CD4-positive, alpha-beta T cell treated with Interleukin-2 at 100 ng/mL for 4 hours (primary cell): ENCODE measurements around the gene PANX2.

ENCODE experiments used
- DNase-seq: peaks from one replicate; pipeline ENCODE4 v3.0.0-alpha.2; 2020; ENCODE audit warnings: low spot score

The PANX2 gene

DNA sequence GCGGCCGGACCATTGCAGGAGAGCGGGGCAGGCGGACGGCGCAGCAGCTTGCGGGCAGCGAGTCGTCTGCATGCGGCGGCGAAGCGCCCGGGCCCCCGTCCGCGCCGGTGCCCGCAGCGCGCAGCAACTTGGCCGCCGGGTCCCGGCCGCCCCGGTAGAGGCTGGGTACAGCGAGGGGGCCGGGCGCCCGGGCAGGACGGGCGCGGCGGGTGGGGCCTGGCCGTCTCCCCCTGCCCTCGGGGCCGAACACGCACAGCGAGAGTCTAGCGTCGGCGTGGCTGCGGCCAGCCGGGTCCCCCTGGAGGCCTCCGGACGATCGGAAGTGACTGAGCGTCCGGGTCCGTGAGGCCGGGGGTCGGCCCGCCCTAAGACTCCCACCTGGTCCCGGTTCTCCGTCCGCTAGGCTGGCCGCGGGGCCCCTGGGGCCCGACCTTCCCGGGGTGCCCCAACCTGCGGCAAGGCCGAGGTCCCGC is 14.4 kb downstream of the PANX2 start:
- DNase-seq, result no peak

DNA sequence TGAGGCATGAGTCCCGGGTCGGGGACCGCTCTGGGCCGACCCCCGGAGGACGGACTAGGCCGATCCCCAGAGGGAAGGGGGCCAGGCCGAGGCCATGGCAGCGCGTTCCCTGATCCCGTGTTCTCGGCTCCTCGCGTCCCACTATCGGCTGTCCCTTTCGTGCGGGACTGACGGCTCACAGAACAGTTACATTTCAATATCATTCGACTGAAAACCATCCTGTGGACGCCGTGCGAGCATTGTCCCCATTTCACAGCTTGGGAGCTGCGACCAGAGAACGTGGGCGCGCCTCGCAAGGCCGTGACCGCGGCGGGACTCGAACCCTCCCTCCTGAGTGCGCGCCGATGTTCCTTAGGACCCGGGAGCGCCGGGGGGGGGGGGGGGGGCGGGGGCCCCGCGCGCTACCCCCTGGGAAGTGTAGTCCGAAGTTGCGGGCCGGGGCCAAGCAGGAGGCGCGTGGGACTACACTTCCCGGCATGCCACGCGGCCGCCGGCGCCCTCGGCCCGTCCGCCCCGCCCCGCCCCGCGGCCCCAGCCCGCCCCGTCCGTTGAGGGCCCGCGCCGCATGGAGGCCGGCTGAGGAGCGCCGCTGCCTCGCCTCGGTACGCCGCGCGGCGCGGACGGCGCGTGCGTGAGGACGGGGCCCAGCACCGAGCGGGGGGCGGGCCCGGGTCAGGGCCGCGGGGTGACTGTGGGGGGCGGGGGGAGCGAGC is 15.0 kb downstream of the PANX2 start, which contains the start of gene TRABD:
TSS of gene TRABD (plus strand) at position 539 of the 713 bp plus-strand sequence. CDS start 7,148 bp downstream, outside the sequence.
- DNase-seq, result peak; percentile 89

GRCh38 chr22:50186181-50186714 is 15.7 kb downstream of the PANX2 start:
- no peak for DNase-seq

DNA sequence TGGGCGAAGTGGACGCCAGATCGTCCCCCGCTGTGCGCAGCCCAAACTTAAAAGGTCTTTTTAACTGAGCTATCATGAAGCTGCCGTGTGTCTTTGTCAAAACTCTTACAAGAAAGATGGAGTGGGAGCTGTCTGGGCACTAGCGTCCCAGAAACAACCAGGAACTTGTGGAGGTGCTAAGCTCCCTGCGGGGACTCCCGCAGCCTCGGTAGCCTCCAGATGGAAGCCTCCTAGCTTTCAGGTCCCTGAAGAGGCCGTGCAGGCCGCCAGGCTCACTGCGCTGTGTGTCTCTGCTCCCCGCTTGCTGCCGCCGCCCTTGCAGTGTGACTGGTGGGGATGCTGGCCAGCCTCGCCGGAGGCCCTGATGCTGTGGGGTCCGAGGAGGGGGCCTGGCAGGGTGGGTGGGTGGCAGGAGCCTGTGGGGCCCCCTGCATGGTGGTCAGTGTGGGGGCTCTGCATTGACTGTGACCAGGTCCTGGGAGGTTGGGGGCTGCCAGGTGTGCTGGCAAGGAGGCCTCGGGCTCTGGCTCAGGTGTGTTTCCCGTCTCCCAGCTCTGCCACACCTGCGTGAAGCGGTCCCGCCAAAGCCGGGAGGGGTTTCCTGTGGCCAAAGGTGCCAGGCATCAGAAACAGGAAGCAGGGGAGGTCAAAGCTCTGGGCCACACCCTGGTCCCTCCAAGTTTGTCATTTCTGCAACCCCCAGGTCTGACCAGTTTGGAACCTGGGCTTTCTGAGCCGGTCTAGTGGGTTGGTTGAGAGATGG is 16.4 kb downstream of the PANX2 start:
- peak; percentile 29 for DNase-seq

- no peak for DNase-seq
Observed at GRCh38 chr22:50188356-50188755, 17.8 kb downstream of the PANX2 start.

GRCh38 chr22:50189184-50189848 is 18.8 kb downstream of the PANX2 start:
- no peak for DNase-seq

GRCh38 chr22:50189849-50190181 is 19.3 kb downstream of the PANX2 start:
- DNase-seq, result no peak

DNA sequence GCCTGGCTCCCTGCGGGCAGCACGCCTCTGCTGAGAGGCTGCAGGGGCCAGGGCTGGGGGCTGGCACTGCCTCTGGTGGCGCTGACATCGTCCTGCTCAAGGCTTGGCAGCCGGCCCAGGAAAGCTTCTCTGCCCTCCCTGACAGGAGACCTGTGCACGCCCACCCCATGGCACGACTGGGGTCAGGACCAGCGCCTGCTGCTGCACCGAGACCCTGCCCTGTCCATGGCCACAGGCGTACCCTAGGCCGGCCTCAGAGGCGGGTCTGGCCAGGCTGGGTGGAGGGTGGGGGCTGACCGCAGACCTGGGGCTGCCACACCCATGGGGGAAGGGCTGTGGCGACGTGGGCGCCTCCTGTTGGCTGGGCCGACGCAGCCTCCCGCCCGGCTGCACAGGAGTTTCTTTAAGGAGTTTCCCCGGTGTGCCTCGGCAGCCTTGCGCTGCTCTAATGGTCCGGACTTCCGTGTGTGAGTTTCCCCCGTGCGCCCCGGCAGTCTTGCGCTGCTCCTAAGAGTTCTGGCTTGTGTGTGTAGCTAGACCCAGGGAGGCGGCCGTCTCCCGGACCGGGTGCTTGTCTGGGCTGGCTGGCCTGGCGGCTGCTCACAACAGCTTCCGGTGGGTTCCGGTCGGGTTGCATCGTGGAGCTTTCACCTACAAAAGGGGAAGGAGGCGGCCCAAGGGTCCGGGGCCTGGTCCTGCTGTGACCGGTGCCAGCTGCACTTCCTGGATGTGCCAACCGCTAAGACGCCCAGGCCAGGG is 19.8 kb downstream of the PANX2 start:
- peak; percentile 84 for DNase-seq

GRCh38 chr22:50190941-50191741 is 20.6 kb downstream of the PANX2 start:
- peak; percentile 86 for DNase-seq

- peak; percentile 54 for DNase-seq
Observed at GRCh38 chr22:50192436-50193204, 22.1 kb downstream of the PANX2 start.

GRCh38 chr22:50193621-50194020 is 23.1 kb downstream of the PANX2 start:
- no peak for DNase-seq

DNA sequence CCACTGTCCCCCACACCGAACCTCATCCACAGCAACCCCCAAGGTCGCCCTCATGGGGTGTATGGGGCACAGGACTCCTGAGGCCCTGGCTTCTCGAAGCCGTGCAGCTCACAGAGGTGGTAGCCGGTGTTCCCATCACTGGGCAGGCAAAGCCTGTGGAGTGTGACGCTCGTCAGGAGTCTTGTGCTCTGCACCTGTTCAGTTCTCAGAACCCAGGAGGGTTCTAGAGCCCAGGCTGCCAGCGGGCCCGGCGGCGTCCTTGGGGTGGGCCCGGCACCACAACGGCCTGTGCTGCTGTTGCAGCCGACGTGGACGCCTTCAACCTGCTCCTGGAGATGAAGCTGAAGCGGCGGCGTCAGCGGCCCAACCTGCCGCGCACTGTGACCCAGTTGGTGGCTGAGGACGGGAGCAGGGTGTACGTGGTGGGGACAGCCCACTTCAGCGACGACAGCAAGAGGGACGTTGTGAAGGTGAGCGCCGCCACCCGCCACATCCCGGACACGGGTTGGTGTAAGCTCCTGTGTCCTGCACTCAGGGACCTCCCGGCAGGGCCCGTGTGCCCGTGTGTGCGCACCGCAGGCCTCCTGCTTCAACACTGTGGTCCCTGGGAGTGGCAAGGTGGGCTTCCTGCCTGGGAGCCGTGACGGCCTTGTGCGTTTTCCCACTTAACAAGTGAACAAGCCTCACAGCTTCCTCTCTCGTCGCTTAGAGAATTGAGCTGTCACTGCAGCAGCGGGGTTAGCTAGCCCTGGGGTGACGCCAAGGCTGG is 23.7 kb downstream of the PANX2 start:
- no peak for DNase-seq

DNA sequence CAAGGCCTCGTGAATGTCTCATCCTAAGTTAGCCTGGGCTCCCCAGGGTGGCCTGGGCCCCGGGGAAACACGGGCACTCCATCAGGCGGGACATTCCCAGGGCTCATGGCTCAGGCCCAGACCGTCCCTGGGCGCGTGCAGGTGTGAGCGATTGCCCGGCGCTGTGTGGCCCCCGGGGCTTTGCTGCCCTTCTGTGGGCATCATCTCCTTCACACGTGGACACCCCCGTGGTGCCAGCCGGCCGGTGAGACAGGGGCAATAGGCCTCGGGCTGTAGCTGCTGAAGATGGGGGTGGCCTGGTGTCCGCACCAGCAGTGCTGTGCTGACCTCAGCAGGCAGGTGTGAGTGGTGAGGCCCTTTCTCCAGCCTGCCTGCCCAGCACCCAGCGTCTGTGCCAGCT is 25.7 kb downstream of the PANX2 start:
- DNase-seq, result no peak

- no peak for DNase-seq
Observed at GRCh38 chr22:50197000-50197800, 26.7 kb downstream of the PANX2 start.

GRCh38 chr22:50197856-50198623 is 27.5 kb downstream of the PANX2 start:
- no peak for DNase-seq

DNA sequence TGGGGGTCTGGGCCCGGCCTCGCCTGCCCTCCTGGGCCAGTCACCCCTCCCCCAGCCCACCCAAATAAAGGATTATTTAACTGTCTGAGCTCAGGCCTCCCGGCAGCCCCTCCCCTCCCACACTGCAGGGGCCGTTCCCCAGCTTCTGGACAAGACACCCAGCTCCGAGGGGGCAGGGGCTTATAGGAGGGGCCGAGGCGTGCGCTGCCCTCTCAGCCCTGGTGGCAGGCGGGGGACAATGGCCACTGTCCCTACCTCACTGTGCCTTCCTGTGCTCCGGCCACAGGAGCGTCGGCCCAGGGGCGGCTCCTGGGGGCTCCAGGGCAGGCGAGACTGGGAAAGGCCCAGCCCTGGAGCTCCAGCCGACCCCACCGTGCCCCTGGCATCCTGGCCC is 28.1 kb downstream of the PANX2 start:
- DNase-seq, result no peak

- DNase-seq, result no peak
Observed at GRCh38 chr22:50199251-50199721, 28.8 kb downstream of the PANX2 start.
